HCT116 (cell line): ENCODE results near the gene GBX1. TPM values are rescaled to one million over a fixed set of nuclear protein-coding genes. Genes with fewer than 3 reads are reported as not detected.

Experiments used
- ATAC-seq: fragments of 200-7000 bp; cut with Tn5 transposase; 2 replicates; pipeline ENCODE4 v1.9.1; 2020; ENCODE audit warnings: mild to moderate bottlenecking, moderate library complexity
- BruUV-seq: library from RNA; stranded (reverse); fragments of 400-500 nt; replicated peaks from 2 replicates; lab custom pipeline; 2021; lab: Mats Ljungman, UMichigan
- CTCF ChIA-PET: fragments of 300-600 bp; sonication (Branson Sonifier 250); formaldehyde crosslinking; loops from one replicate; lab custom pipeline; 2021; ENCODE audit warnings: antibody characterized with exemption; lab: Charles Lee
- POLR2A ChIA-PET: fragments of 300-600, 350-600 bp; sonication (Branson Sonifier 250); formaldehyde crosslinking; loops from one replicate; lab custom pipeline; 2021; ENCODE audit warnings: antibody characterized with exemption; lab: Charles Lee
- RAD21 ChIA-PET, 2 experiments: fragments of 300-600 bp; sonication (Branson Sonifier 250); formaldehyde crosslinking; loops; one replicate each; lab custom pipeline; 2023; ENCODE audit warnings: low total read pairs in 2 of 2; ENCODE audit not compliant: uncharacterized antibody in 2 of 2, unreplicated experiment in 2 of 2, low non-redundant PET in 1 of 2; lab: Charles Lee
- DNase-seq: peaks from one replicate; pipeline ENCODE4 v3.0.0-alpha.2; 2010; ENCODE audit warnings: low read depth, low spot score
- H2AFZ ChIP-seq: fragments of 200-600 bp; shearing (Covaris generic), sonication (generic); 2 replicates; pipeline ENCODE4 v1.6.1; 2017; ENCODE audit warnings: low read depth, mixed run types, mixed read lengths, antibody characterized with exemption, low read length; ENCODE audit not compliant: poor library complexity, severe bottlenecking
- H3K27ac ChIP-seq: 2 replicates; pipeline ENCODE4 v1.5.1; 2012; ENCODE audit warnings: low read depth, low read length
- H3K27me3 ChIP-seq: fragments of 200-600 bp; sonication (generic); 2 replicates; pipeline ENCODE4 v1.6.1; 2016; ENCODE audit warnings: mixed run types, low read length, mixed read lengths; ENCODE audit not compliant: insufficient read depth
- H3K36me3 ChIP-seq, 2 experiments: fragments of 200-500 bp in 1 of 2; fragments of 200-600 bp in 1 of 2; sonication (Bioruptor generic) in 1 of 2; sonication (generic) in 1 of 2; 2 replicates each; pipeline versions ENCODE4 v1.5.1 to v1.6.1; 2014 to 2016; ENCODE audit warnings: low read length in 2 of 2, inconsistent platforms in 1 of 2, mixed read lengths in 1 of 2, mixed run types in 1 of 2; ENCODE audit not compliant: insufficient read depth in 2 of 2, control insufficient read depth in 1 of 2
- H3K4me1 ChIP-seq, 2 experiments: fragments of 200-600 bp in 1 of 2; sonication (generic) in 1 of 2; 2 replicates each; pipeline versions ENCODE4 v1.5.1 to v1.6.1; 2012 to 2017; ENCODE audit warnings: low read length in 2 of 2, inconsistent platforms in 1 of 2, mild to moderate bottlenecking in 1 of 2, mixed read lengths in 1 of 2, mixed run types in 1 of 2, moderate library complexity in 1 of 2; ENCODE audit not compliant: insufficient read depth in 2 of 2, control insufficient read depth in 1 of 2
- H3K4me2 ChIP-seq: fragments of 200-600 bp; sonication (generic); 2 replicates; pipeline ENCODE4 v1.6.1; 2017; ENCODE audit warnings: mixed run types, low read length, mixed read lengths
- H3K4me3 ChIP-seq, 2 experiments: fragments of 200-600 bp in 1 of 2; sonication (generic) in 1 of 2; replicated peaks in 1 of 2; 2 replicates each; pipeline ENCODE4 v1.5.1; 2011 to 2016; ENCODE audit warnings: low read length in 2 of 2, control low read depth in 1 of 2, low read depth in 1 of 2, mild to moderate bottlenecking in 1 of 2, mixed read lengths in 1 of 2, mixed run types in 1 of 2
- H3K79me2 ChIP-seq: fragments of 200-600 bp; sonication (generic); 2 replicates; pipeline ENCODE4 v1.6.1; 2017; ENCODE audit warnings: mild to moderate bottlenecking, mixed run types, low read length, moderate library complexity, mixed read lengths; ENCODE audit not compliant: insufficient read depth
- H3K9ac ChIP-seq: fragments of 200-600 bp; sonication (generic); 2 replicates; pipeline ENCODE4 v1.6.1; 2016; ENCODE audit warnings: low read length, mixed read lengths
- H3K9me2 ChIP-seq: fragments of 200-600 bp; sonication (generic), shearing (Covaris generic); 2 replicates; pipeline ENCODE4 v1.6.1; 2017; ENCODE audit warnings: mixed run types, mild to moderate bottlenecking, moderate library complexity; ENCODE audit not compliant: insufficient read depth
- H3K9me3 ChIP-seq, 2 experiments: fragments of 200-500 bp in 1 of 2; fragments of 200-600 bp in 1 of 2; sonication (Bioruptor generic) in 1 of 2; sonication (generic) in 1 of 2; 2 replicates each; pipeline ENCODE4 v1.6.1; 2014 to 2017; ENCODE audit warnings: low read length in 2 of 2, mixed read lengths in 2 of 2, inconsistent platforms in 1 of 2, low read depth in 1 of 2, mild to moderate bottlenecking in 1 of 2, mixed run types in 1 of 2, moderate library complexity in 1 of 2; ENCODE audit not compliant: control insufficient read depth in 1 of 2, insufficient read depth in 1 of 2
- H4K20me1 ChIP-seq: fragments of 200-600 bp; sonication (generic), shearing (Covaris generic); 2 replicates; pipeline ENCODE4 v1.6.1; 2017; ENCODE audit warnings: mixed run types, mild to moderate bottlenecking, moderate library complexity; ENCODE audit not compliant: insufficient read depth
- CEBPB ChIP-seq: IDR thresholded peaks from 2 replicates; pipeline ENCODE4 v1.6.1; 2012; ENCODE audit warnings: low read depth
- EGR1 ChIP-seq: IDR thresholded peaks from 2 replicates; pipeline ENCODE4 v1.6.1; 2012; ENCODE audit warnings: low read depth
- ELF1 ChIP-seq: IDR thresholded peaks from 2 replicates; pipeline ENCODE4 v1.6.1; 2012; ENCODE audit warnings: low read depth, borderline replicate concordance
- JUND ChIP-seq: IDR thresholded peaks from 2 replicates; pipeline ENCODE4 v1.6.1; 2012
- POLR2AphosphoS5 ChIP-seq: IDR thresholded peaks from 2 replicates; pipeline ENCODE4 v1.6.1; 2011; ENCODE audit warnings: mild to moderate bottlenecking, low read depth, low read length, moderate library complexity
- RAD21 ChIP-seq: IDR thresholded peaks from 2 replicates; pipeline ENCODE4 v1.6.1; 2012; ENCODE audit warnings: low read depth, mild to moderate bottlenecking
- SP1 ChIP-seq: IDR thresholded peaks from 2 replicates; pipeline ENCODE4 v1.6.1; 2012; ENCODE audit warnings: low read depth
- YY1 ChIP-seq: IDR thresholded peaks from 2 replicates; pipeline ENCODE4 v1.6.1; 2011; ENCODE audit warnings: low read length, low read depth, moderate library complexity, mild to moderate bottlenecking; ENCODE audit not compliant: insufficient replicate concordance; ENCODE audit errors: extremely low read depth
- ZFX ChIP-seq: fragments of 450-650 bp; IDR thresholded peaks from 2 replicates; pipeline ENCODE4 v1.6.1; 2017
- intact Hi-C: fragments of 100-400 bp; cut with micrococcal nuclease; formaldehyde crosslinking; loops from 2 replicates; pipeline ENCODE4 v1.10.0; 2022
- total RNA-seq: library from RNA; stranded (reverse); gene quantifications from one replicate; pipeline ENCODE4 v1.2.1, GENCODE V29; 2021; ENCODE audit not compliant: unreplicated experiment
- TF ChIP-seq, protein P1 (sequence below): IDR thresholded peaks from 2 replicates; pipeline ENCODE4 v1.6.1; 2012; ENCODE audit warnings: low read depth
- TF ChIP-seq, protein P2 (sequence below): IDR thresholded peaks from 2 replicates; pipeline ENCODE4 v1.6.1; 2011; ENCODE audit warnings: mild to moderate bottlenecking, low read length, moderate library complexity; ENCODE audit not compliant: insufficient replicate concordance; ENCODE audit errors: extremely low read depth
- TF ChIP-seq, protein P3 (sequence below): IDR thresholded peaks from 2 replicates; pipeline ENCODE4 v1.6.1; 2012

The GBX1 gene
- total RNA-seq, 1 experiment from 2014 or later: 0.86 TPM

DNA sequence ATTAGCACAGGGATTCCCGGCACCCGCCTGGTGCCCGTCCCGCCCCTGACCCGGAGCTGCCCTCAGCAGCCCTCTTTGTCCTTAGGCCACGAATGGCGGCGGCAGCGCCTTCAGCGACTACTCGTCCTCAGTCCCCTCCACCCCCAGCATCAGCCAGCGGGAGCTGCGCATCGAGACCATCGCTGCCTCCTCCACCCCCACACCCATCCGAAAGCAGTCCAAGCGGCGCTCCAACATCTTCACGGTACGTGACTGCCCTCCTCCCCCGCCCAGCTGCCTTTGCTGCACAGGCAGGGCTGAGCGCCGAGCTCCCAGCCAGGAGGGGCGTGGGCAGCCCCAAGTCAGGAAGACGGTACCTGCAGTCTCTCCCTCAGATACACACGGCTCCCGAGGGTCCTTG, 47.6 kb downstream of the GBX1 start:
- peaks cover 30% of the 10 kb centered on the region for H3K79me2 ChIP-seq
- no peak overlapping the region for H3K9ac ChIP-seq
- CTCF ChIA-PET: no interaction called here
- TF ChIP-seq ZFX (no peak), EGR1 (no peak), POLR2AphosphoS5 (no peak), YY1 (no peak), RAD21 (no peak), SP1 (no peak), JUND (no peak), CEBPB (no peak), ELF1 (no peak)
- TF ChIP-seq, protein P1, sequence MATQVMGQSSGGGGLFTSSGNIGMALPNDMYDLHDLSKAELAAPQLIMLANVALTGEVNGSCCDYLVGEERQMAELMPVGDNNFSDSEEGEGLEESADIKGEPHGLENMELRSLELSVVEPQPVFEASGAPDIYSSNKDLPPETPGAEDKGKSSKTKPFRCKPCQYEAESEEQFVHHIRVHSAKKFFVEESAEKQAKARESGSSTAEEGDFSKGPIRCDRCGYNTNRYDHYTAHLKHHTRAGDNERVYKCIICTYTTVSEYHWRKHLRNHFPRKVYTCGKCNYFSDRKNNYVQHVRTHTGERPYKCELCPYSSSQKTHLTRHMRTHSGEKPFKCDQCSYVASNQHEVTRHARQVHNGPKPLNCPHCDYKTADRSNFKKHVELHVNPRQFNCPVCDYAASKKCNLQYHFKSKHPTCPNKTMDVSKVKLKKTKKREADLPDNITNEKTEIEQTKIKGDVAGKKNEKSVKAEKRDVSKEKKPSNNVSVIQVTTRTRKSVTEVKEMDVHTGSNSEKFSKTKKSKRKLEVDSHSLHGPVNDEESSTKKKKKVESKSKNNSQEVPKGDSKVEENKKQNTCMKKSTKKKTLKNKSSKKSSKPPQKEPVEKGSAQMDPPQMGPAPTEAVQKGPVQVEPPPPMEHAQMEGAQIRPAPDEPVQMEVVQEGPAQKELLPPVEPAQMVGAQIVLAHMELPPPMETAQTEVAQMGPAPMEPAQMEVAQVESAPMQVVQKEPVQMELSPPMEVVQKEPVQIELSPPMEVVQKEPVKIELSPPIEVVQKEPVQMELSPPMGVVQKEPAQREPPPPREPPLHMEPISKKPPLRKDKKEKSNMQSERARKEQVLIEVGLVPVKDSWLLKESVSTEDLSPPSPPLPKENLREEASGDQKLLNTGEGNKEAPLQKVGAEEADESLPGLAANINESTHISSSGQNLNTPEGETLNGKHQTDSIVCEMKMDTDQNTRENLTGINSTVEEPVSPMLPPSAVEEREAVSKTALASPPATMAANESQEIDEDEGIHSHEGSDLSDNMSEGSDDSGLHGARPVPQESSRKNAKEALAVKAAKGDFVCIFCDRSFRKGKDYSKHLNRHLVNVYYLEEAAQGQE: no peak
- TF ChIP-seq, protein P2, sequence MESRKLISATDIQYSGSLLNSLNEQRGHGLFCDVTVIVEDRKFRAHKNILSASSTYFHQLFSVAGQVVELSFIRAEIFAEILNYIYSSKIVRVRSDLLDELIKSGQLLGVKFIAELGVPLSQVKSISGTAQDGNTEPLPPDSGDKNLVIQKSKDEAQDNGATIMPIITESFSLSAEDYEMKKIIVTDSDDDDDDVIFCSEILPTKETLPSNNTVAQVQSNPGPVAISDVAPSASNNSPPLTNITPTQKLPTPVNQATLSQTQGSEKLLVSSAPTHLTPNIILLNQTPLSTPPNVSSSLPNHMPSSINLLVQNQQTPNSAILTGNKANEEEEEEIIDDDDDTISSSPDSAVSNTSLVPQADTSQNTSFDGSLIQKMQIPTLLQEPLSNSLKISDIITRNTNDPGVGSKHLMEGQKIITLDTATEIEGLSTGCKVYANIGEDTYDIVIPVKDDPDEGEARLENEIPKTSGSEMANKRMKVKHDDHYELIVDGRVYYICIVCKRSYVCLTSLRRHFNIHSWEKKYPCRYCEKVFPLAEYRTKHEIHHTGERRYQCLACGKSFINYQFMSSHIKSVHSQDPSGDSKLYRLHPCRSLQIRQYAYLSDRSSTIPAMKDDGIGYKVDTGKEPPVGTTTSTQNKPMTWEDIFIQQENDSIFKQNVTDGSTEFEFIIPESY: no peak
- TF ChIP-seq, protein P3, sequence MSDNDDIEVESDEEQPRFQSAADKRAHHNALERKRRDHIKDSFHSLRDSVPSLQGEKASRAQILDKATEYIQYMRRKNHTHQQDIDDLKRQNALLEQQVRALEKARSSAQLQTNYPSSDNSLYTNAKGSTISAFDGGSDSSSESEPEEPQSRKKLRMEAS: no peak
- peaks cover 12 to 28% of the 10 kb centered on the region in 2 experiments; a peak in 3 of 4 replicates for H3K36me3 ChIP-seq
- ATAC-seq (no peak), DNase-seq (no peak)
- H3K27me3 ChIP-seq: no peaks in the 10 kb centered on the region
- H3K4me3 ChIP-seq: no peak overlapping the region
- H3K27ac ChIP-seq: no peak overlapping the region
- no peak overlapping the region for H2AFZ ChIP-seq
- BruUV-seq: no TSS peak
- no peaks in the 10 kb centered on the region for H3K9me2 ChIP-seq
- intact Hi-C loops: loop anchor here (10.0 kb wide), 1 partner anchor 125 kb away; the partner anchor contains the start of gene SMARCD3
- RAD21 ChIA-PET: no interaction called here
- POLR2A ChIA-PET: no interaction called here
- H3K4me2 ChIP-seq: no peak overlapping the region
- peaks cover 5 to 25% of the 10 kb centered on the region in 2 experiments; a peak in 3 of 4 replicates for H3K4me1 ChIP-seq
- H3K9me3 ChIP-seq: no peaks in the 10 kb centered on the region
- no peaks in the 10 kb centered on the region for H4K20me1 ChIP-seq
